ENCODE measurements around the gene SPEG.
"Not testable (repeated sequence)": the region's sequence is repeated elsewhere in the genome, so short reads cannot be mapped to it uniquely, and the experiment has no call there.

Gene SPEG

GRCh38 chr2:219434718-219435525, at the start of gene SPEG:
Gene SPEG (plus strand): TSS chr2:219434843. CDS start chr2:219434978, 135 bp downstream.
- DNase-seq = no peak

GRCh38 chr2:219384859-219385258, 49.8 kb upstream of the SPEG start:
- DNase-seq = no peak

GRCh38 chr2:219385958-219386520, 48.6 kb upstream of the SPEG start:
- DNase-seq = no peak

- DNase-seq = peak; percentile 8
These were observed 47.9 kb upstream of the SPEG start for GRCh38 chr2:219386532-219387280.

- peak; percentile 95 for DNase-seq
These were observed 47.1 kb upstream of the SPEG start, which contains the start of gene DNPEP for GRCh38 chr2:219387306-219388120. Gene DNPEP (minus strand): TSS chr2:219387912. CDS start chr2:219387794, 118 bp downstream.

- DNase-seq = peak; percentile 98
These were observed 46.3 kb upstream of the SPEG start for GRCh38 chr2:219388121-219388906.

DNA sequence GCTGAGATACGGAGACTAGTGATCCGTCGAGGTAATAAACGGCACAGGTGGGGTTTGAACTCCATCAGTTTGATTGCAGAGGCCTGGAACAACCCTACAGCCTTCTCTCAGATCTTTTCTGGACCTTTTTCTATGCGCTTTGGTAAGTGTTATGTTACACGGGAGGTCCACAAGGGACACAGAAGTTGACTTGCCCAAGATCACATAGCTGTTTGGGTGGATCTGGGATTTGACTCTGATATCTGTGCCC, 45.8 kb upstream of the SPEG start:
- no peak for DNase-seq

GRCh38 chr2:219392754-219393153, 41.9 kb upstream of the SPEG start:
- no peak for DNase-seq

DNA sequence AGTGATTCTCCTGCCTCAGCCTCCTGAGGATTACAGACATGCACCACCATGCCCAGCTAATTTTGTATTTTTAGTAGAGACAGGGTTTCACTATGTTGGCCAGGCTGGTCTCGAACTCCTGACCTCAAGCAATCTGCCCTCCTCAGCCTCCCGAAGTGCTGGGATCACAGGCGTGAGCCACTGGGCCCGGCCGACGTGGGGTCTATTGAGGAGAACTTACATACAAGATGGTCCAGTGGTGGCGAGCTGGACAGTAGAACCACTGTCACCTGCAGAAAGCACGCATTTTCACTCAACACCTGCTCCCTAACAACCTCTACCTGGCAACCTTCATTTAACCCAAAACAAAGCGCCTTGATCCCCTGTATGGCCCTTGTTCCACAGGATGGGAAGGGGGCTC, 39.6 kb upstream of the SPEG start:
- not testable (repeated sequence) for DNase-seq

GRCh38 chr2:219395609-219396008, 39.0 kb upstream of the SPEG start:
- DNase-seq = no peak

DNA sequence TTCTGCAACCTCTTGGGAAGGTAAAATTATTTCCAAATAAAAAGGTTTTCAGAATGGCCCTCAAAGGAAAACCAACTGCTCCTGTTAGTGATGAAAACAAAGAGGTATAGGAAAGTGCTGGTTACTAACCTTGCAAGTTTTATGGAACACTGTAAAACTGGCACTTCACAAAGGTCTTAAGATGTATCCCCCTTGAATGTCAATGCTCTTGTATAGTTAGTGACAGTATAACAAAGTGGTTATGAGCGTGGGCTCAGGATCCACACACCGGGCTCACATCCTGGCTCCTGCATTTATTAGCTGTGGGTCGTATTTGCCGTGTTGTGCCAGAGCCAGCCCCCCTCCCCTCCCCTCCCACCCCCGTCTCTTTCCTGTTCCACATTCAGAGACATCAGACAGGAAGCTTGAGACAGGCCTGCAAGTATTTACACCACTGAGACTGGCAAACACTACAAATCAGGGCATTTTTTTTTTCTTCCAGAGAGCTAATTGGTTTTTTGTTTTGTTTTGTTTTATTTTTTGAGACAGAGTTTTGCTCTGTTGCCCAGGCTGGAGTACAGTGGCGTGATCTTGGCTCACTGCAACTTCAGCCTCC, 37.7 kb upstream of the SPEG start:
- no peak for DNase-seq

GRCh38 chr2:219398721-219399363, 35.8 kb upstream of the SPEG start:
- no peak for DNase-seq

DNA sequence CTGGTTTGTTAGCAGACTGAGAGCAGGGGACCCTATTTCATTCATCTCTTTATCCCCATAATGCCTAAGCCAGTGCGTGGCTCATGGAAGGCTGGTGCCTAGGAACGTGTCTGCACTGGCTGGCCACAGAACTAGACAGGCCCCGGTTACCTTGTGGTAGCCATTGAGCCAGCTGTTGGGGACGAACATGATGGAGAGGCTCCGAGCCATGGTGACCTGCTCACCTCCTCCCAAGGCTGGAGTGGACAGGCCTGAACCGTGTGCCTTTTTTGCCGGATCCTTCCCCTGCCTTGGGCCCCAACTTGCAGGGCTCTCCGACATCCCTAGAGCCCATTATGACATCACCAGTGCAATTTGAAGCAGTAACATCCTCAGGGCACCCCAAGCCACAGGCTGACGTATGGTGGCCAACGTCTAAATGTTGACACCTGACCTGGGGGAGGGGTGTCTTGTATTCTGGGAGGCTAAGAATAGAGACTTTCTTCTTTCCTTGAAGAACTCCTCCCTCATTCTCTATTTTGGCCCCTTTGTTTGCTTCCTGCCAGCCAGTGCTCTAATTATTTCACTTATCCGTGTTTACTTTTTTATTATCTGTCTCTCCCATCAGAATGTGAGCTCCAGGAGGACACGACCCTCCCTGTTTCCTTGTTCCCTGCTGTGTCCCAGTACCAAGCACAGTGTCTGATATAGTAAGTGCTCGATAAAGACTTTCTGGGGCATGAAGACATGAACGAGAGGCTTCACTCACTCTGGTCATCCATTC, 34.7 kb upstream of the SPEG start:
- no peak for DNase-seq

GRCh38 chr2:219400562-219400961, 34.1 kb upstream of the SPEG start:
- DNase-seq = no peak

GRCh38 chr2:219401606-219402005, 33.0 kb upstream of the SPEG start:
- DNase-seq = no peak

GRCh38 chr2:219402665-219403515, 31.8 kb upstream of the SPEG start:
- peak; percentile 61 for DNase-seq

GRCh38 chr2:219403861-219404260, 30.8 kb upstream of the SPEG start:
- no peak for DNase-seq

GRCh38 chr2:219404291-219404910, 30.2 kb upstream of the SPEG start:
- DNase-seq = no peak

GRCh38 chr2:219404954-219405353, 29.7 kb upstream of the SPEG start:
- DNase-seq = no peak

Measured in stimulated activated CD4-positive, alpha-beta T cell treated with anti-CD3 and anti-CD28 coated beads, Interleukin-1b, Interleukin-23, amount 100 ng/mL, for 48 hours (primary cell).